Stimulated activated CD4-positive, alpha-beta T cell treated with anti-CD3 and anti-CD28 coated beads, TNF-alpha, amount 100 ng/mL, for 48 hours (primary cell): Measurements from ENCODE around the gene MCU.

Source experiments
- DNase-seq, 3 donors: peaks; one replicate each; pipeline ENCODE4 v3.0.0-alpha.2; 2020; ENCODE audit warnings: low read depth in 3 of 3

The MCU gene

GRCh38 chr10:72802332-72802731, 110.4 kb downstream of the MCU start:
- no peak for DNase-seq

- DNase-seq = no peak
These were observed 111.0 kb downstream of the MCU start for GRCh38 chr10:72802763-72803505.

DNA sequence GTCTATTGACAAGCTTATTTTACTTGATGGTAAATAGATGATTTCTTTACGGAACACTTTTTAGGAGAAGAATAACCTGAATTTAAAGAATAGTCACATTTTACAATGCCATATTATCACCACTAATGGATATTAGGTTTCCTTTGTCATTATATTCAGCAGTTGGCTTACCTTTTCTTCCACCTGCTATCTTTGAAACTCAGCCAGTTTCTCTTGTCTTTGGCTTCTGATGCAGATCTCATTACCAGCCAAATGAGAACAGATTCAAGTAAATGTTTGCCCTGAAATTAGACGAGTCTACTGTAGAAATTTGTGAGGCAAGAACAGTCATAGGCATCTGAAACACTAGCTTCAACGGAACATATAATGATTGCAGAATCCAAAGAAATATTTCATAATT, 116.1 kb downstream of the MCU start:
- no peak for DNase-seq

DNA sequence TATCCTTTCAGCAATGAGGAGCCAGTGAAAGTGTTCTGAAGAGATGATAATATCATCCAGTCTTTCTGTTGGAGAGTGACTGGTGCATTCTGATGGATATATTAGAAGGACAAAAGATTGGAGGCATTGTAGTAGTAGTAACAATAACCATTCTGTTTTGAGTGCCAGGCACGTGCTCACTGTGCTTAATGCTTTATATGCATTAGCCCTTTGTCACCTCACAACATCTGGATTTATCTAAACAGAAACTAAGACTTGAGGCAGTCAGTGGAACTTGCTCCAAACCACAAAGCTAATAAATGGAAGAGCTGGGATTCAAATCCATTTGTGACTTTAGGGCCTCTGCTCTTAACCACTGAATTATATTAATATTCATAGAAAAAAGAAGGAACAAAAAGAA, 117.1 kb downstream of the MCU start:
- DNase-seq = no peak

DNA sequence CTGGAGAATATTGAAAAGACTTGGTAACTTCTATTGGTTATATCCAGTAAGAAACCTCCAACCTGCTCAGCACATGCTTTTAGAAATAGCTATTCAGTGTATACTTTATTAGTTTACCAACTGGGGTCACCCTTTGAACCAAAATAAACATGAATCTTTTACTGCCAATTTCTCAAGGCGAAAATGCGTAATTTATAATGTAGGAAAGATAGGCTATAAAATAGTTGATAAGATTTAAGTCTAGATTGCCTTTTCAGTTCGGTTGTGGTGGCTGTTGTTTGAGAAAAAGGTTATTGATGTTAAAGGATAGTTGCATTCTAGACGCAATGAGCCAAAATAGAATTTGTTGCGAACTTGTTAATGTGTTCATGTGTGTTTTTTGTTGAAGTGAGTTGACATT, 119.0 kb downstream of the MCU start:
- DNase-seq = no peak

DNA sequence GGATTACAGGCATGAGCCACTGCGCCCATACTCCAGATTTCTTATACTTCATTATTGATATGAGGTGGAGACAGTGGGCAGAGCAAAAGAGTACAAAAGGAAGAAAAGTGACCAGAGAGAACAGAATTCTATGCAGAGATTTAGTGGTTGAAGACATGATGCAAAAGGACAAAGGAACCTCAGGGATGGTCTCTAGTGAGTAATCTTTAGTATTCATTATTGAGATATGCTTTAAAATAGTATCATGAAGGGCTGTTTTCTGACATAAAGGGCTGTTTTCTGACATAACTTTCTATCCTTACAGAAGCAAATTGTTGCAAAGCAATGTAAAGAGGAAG, 120.4 kb downstream of the MCU start:
- no peak for DNase-seq

- no peak for DNase-seq
These were observed 120.9 kb downstream of the MCU start for GRCh38 chr10:72812753-72813430.

DNA sequence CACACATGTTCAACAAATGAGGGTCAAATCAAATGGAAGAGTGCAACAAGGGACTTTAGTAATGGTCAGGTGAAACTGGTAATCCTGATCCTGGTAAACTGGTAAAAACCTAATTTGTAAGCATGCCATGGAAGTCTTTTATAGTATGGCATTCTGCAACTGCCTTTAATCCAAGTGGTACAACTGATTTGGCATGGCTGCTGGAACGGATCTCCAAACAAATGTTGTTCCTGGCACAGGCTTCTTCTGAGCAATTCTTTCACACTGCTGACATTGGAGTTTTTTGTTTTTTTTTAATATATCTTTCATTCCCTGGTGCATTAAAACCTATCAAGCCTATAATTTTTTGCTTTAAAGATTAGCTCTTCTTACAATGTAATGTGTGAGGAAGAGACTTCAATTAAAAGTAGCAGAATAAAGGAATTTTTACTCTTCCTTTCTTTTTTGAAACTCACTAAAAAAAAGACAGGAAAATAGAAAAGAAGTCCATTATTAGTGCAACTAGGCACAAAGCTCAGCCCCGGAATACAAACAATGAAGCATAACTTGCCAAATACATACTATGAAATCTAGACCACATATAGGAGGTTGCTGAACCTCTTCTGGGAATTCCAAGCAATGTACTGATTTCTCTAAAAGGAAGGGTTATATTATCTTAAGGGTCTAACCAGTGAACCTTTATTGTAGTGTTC, 122.3 kb downstream of the MCU start:
- DNase-seq = no peak

GRCh38 chr10:72816565-72816964, 124.6 kb downstream of the MCU start:
- no peak for DNase-seq

- no peak for DNase-seq
These were observed 126.1 kb downstream of the MCU start for GRCh38 chr10:72818076-72818475.

- no peak for DNase-seq
These were observed 127.1 kb downstream of the MCU start for GRCh38 chr10:72819053-72819452.

DNA sequence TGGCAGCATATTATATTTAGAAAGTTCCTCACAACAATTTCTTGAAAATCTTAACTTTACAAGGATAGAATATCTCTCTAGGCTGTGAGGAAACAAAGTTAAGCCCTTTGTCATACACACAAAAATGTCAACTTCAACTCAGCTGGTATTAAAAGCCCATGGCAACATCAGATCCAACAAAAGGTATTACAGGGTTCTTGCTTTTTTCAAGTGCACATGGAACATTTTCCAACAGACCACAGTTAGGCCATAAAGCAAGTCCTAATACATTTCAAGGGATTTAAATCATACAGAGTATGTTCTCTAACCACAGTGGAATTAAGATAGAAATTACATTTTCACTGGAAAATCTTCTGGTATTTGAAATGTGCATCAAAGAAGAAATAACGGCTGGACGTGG, 129.7 kb downstream of the MCU start:
- no peak for DNase-seq

- no peak for DNase-seq
These were observed 130.5 kb downstream of the MCU start for GRCh38 chr10:72822342-72822986.

DNA sequence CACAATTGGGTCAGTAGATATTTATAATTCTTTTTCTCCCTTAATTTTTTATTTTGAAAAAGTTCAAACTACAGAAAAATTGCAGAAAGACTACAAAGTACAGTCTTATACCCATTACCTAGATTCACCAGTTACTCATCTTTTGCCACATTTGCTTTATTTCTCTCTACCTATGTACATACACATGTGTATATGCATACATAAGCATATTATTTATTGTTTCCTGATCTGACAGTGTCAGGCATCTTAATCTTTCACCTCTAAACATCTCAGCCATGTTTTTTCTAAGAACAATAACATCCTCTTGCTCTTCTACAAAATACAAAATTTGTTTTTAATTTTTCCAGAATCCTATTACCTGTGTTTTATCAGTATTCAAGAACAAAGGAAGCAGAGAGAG, 133.2 kb downstream of the MCU start:
- no peak for DNase-seq

DNA sequence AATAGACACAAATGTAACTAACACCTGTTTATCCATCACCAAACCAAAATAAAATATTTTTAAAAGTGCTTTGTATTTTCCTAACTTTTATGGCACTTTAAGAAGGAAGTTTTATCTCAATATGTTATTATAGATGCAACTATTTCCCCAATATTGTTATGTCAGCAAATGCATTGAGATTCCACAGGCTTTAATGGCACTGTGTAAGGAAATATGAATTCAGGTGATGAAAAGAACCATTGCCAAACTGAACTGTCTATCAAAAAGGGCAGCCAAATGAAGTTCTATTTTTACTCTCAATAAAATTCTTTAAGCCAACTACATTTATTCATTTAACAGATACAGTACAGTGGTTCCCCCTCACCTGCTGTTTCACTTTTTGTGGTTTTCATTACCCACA, 134.4 kb downstream of the MCU start:
- no peak for DNase-seq

- DNase-seq = no peak
These were observed 136.4 kb downstream of the MCU start for GRCh38 chr10:72828294-72828693.

- no peak for DNase-seq
These were observed 138.7 kb downstream of the MCU start for GRCh38 chr10:72830625-72831024.

- no peak for DNase-seq
These were observed 139.9 kb downstream of the MCU start for GRCh38 chr10:72831696-72832409.

DNA sequence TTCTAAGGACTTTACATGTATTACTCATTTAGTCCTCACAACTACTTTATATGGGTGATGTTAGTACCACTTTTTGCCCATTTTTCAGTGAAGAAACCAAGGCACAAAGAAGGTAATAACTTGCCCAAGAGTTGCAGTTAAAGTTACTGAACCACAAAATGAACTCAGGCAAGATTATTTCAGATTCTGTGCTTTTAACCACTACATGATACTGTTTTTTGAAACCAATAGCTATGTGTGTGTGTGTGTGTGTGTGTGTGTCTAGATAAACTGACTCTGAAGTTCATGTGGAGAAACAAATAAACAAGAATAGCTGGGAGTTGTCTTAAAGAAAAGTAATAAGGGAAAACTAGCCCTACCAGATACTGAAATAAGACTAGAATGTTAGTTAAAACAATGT, 140.8 kb downstream of the MCU start:
- no peak for DNase-seq

DNA sequence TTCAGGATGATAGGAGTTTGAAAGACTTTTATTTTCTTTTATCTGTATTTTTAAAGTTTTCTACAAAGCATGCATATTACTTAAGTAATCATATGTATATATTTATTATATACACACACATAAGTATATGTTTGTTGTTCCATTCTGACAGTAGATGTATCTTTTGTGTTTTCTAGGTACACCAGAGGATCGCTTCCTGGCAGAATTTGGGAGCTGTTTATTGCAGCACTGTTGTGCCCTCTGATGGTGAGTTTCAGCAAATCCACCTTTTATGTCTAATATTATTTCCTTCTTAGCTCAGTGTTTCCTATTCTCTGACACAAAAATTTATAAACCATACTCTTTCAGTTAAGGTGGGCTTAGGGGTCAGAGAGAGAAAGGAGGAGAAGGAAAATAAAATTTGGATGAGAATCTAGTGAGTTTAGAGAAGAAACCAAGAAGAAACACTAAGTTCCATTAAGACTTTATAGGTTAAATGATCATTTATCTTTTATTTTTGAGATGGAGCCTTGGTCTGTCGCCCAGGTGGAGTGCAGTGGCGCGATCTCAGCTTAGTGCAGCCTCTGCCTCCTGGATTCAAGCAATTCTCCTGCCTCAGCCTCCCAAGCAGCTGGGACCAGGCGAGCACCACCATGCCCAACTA, 142.4 kb downstream of the MCU start:
- DNase-seq = no peak

- no peak for DNase-seq
These were observed 148.4 kb downstream of the MCU start for GRCh38 chr10:72840319-72840718.

DNA sequence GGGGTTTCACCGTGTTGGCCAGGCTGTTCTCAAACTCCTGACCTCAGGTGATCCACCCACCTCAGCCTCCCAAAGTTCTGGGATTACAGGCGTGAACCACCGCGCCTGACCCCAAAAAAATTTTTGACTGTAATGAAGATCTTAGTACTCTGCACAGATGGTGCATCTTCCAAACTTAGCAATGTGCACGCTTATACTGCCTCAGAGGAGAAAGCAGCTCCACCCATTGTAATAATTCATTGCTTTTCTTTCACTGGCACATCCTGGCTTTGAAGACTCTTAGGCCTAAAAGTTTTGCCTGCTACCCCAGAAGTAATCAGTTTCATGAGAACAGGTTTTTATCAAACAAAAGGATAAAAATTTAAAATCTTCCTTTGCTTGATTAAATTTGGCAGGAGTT, 149.5 kb downstream of the MCU start:
- DNase-seq = no peak
